Erythroblast (primary cell): Measurements from ENCODE around the gene AP3B1.

Source experiments
- GATA1 ChIP-seq: IDR thresholded peaks from 2 replicates; pipeline ENCODE4 v1.6.1; 2011; ENCODE audit warnings: low read depth, mild to moderate bottlenecking, control low read depth, low read length, moderate library complexity
- POLR2A ChIP-seq: IDR thresholded peaks from 2 replicates; pipeline ENCODE4 v1.6.1; 2011; ENCODE audit warnings: mild to moderate bottlenecking, low read length

- no peak for TF ChIP-seq POLR2A
- TF ChIP-seq GATA1 = no peak
Measured at GRCh38 chr5:78003450-78003849, 291.0 kb downstream of the AP3B1 start.
